OCI-LY3 (cell line): ENCODE data around the gene BMP10.

ENCODE experiments used
- H2AFZ ChIP-seq: fragments of 200-600, 300-600 bp; shearing (Covaris generic); 2 replicates; pipeline ENCODE4 v1.6.0; 2014; ENCODE audit warnings: antibody characterized with exemption, low read depth, low read length
- H3K27ac ChIP-seq: fragments of 200-600, 300-600 bp; sonication (generic); 2 replicates; pipeline ENCODE4 v1.5.1; 2014; ENCODE audit warnings: mild to moderate bottlenecking, low read length, moderate library complexity, mixed read lengths
- H3K27me3 ChIP-seq: fragments of 200-600, 300-600 bp; sonication (generic); 2 replicates; pipeline ENCODE4 v1.6.1; 2014; ENCODE audit warnings: low read depth, low read length, mixed read lengths
- H3K36me3 ChIP-seq: fragments of 200-600, 300-600 bp; sonication (generic); replicated peaks from 2 replicates; pipeline ENCODE3; 2014; ENCODE audit warnings: low read depth, low read length, mixed read lengths
- H3K4me1 ChIP-seq: fragments of 300-600, 200-600 bp; sonication (generic); 2 replicates; pipeline ENCODE4 v1.6.1; 2014; ENCODE audit warnings: low read length, mixed read lengths
- H3K4me2 ChIP-seq: fragments of 200-600, 300-600 bp; sonication (generic); 2 replicates; pipeline ENCODE4 v1.6.1; 2014; ENCODE audit warnings: low read length, mixed read lengths
- H3K4me3 ChIP-seq: fragments of 300-600, 200-600 bp; sonication (generic); 2 replicates; pipeline ENCODE4 v1.5.1; 2014; ENCODE audit warnings: antibody characterized with exemption, mild to moderate bottlenecking, low read length, moderate library complexity
- H3K79me2 ChIP-seq: fragments of 300-600, 200-600 bp; shearing (Covaris generic); 2 replicates; pipeline ENCODE4 v1.6.1; 2014; ENCODE audit warnings: mild to moderate bottlenecking, low read length, mixed read lengths
- H3K9ac ChIP-seq: fragments of 300-600, 200-600 bp; shearing (Covaris generic); 2 replicates; pipeline ENCODE4 v1.6.0; 2014; ENCODE audit warnings: mild to moderate bottlenecking, low read length, moderate library complexity
- H3K9me3 ChIP-seq: fragments of 200-600, 300-600 bp; shearing (Covaris generic); 2 replicates; pipeline ENCODE4 v1.6.1; 2014; ENCODE audit warnings: low read length, mixed read lengths; ENCODE audit not compliant: insufficient read depth
- H4K20me1 ChIP-seq: fragments of 200-600, 300-600 bp; sonication (generic); 2 replicates; pipeline ENCODE4 v1.6.1; 2016; ENCODE audit warnings: low read length, mixed read lengths; ENCODE audit not compliant: insufficient read depth
- CTCF ChIP-seq: fragments of 200-600, 300-600 bp; sonication (generic); IDR thresholded peaks from 2 replicates; pipeline ENCODE4 v1.5.1; 2014; ENCODE audit warnings: antibody characterized with exemption, low read length, low read depth
- EZH2phosphoT487 ChIP-seq: fragments of 200-600 bp; shearing (Covaris generic); IDR thresholded peaks from 2 replicates; pipeline ENCODE4 v1.6.1; 2018; ENCODE audit warnings: antibody characterized with exemption, mixed run types, low read depth

Gene BMP10

GRCh38 chr2:68855550-68855949 lies 15.6 kb downstream of the BMP10 start:
- H3K9ac ChIP-seq, result no peak overlapping the region
- H3K27ac ChIP-seq, result no peak overlapping the region
- H3K4me2 ChIP-seq, result no peak overlapping the region
- no peaks in the 10 kb centered on the region for H4K20me1 ChIP-seq
- H3K4me3 ChIP-seq, result no peak overlapping the region
- TF ChIP-seq CTCF, result no peak
- no peak for TF ChIP-seq EZH2phosphoT487
- H2AFZ ChIP-seq, result no peak overlapping the region
- no peaks in the 10 kb centered on the region for H3K27me3 ChIP-seq
- no peaks in the 10 kb centered on the region for H3K36me3 ChIP-seq
- H3K9me3 ChIP-seq, result no peaks in the 10 kb centered on the region
- no peaks in the 10 kb centered on the region for H3K79me2 ChIP-seq
- H3K4me1 ChIP-seq, result peaks cover 42% of the 10 kb centered on the region

- no peak overlapping the region for H3K4me2 ChIP-seq
- no peak overlapping the region for H3K4me3 ChIP-seq
- H3K27me3 ChIP-seq, result no peaks in the 10 kb centered on the region
- no peak for TF ChIP-seq EZH2phosphoT487
- no peak for TF ChIP-seq CTCF
- no peak overlapping the region for H3K27ac ChIP-seq
- H3K79me2 ChIP-seq, result no peaks in the 10 kb centered on the region
- no peaks in the 10 kb centered on the region for H4K20me1 ChIP-seq
- peaks cover 31% of the 10 kb centered on the region for H3K4me1 ChIP-seq
- H3K9ac ChIP-seq, result no peak overlapping the region
- H3K36me3 ChIP-seq, result no peaks in the 10 kb centered on the region
- H3K9me3 ChIP-seq, result no peaks in the 10 kb centered on the region
- no peak overlapping the region for H2AFZ ChIP-seq
Observed at GRCh38 chr2:68854476-68854875, 16.7 kb downstream of the BMP10 start.

- TF ChIP-seq CTCF, result no peak
- no peak for TF ChIP-seq EZH2phosphoT487
- no peak overlapping the region for H2AFZ ChIP-seq
- H3K9me3 ChIP-seq, result no peaks in the 10 kb centered on the region
- no peaks in the 10 kb centered on the region for H3K36me3 ChIP-seq
- H3K4me2 ChIP-seq, result no peak overlapping the region
- no peaks in the 10 kb centered on the region for H4K20me1 ChIP-seq
- no peak overlapping the region for H3K4me3 ChIP-seq
- H3K4me1 ChIP-seq, result peaks cover 26% of the 10 kb centered on the region
- no peaks in the 10 kb centered on the region for H3K27me3 ChIP-seq
- H3K9ac ChIP-seq, result no peak overlapping the region
- H3K27ac ChIP-seq, result no peak overlapping the region
- no peaks in the 10 kb centered on the region for H3K79me2 ChIP-seq
Observed at GRCh38 chr2:68853915-68854314, 17.3 kb downstream of the BMP10 start.

GRCh38 chr2:68853035-68853434 lies 18.2 kb downstream of the BMP10 start:
- no peak overlapping the region for H3K4me3 ChIP-seq
- TF ChIP-seq CTCF (no peak), EZH2phosphoT487 (no peak)
- H3K9ac ChIP-seq, result no peak overlapping the region
- H3K36me3 ChIP-seq, result no peaks in the 10 kb centered on the region
- H4K20me1 ChIP-seq, result no peaks in the 10 kb centered on the region
- H3K27me3 ChIP-seq, result no peaks in the 10 kb centered on the region
- no peak overlapping the region for H3K27ac ChIP-seq
- H3K9me3 ChIP-seq, result no peaks in the 10 kb centered on the region
- no peak overlapping the region for H3K4me2 ChIP-seq
- peaks cover 17% of the 10 kb centered on the region for H3K4me1 ChIP-seq
- H3K79me2 ChIP-seq, result no peaks in the 10 kb centered on the region
- no peak overlapping the region for H2AFZ ChIP-seq
